Measurements from ENCODE around the gene TULP4.

Gene TULP4

DNA sequence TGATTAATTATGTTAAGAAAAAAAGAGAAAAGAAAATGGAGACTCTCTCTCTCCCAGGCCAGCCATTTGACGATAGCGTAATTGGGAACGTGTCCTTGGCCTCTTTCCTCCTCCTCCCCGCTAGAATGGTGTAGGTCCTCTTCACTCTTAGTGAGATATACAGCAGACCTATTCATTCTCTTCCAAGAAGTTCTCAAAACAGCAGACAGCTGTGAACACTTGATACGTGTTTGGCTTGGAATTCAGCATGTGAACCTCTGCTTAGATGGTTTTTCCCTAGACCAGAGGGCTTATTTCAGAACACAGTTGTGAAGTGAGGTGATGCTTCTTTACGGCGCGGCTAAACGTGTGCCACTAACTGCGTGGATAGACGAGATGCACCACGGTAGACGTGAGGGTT is 32.6 kb upstream of the TULP4 start:
- no peak for DNase-seq (ENCODE audit: low read depth, low spot score)
- H3K4me3 ChIP-seq (ENCODE audit: low read length): no peak overlapping the region
- no peaks in the 10 kb centered on the region for H3K9me3 ChIP-seq (ENCODE audit: control insufficient read depth, insufficient read depth, low read length)
- no CpG with 5 or more reads among the region's 13 CpGs for WGBS (ENCODE audit: insufficient coverage, insufficient read length)
- H3K36me3 ChIP-seq (ENCODE audit: control insufficient read depth, insufficient read depth, low read length): no peaks in the 10 kb centered on the region
- peaks cover 1% of the 10 kb centered on the region; the same call in 1 of the 2 replicates for H3K4me1 ChIP-seq (ENCODE audit: control insufficient read depth, insufficient read depth, low read length)
- no peak overlapping the region for H3K27ac ChIP-seq (ENCODE audit: low read length)
- H3K27me3 ChIP-seq (ENCODE audit: control insufficient read depth, insufficient read depth, low read length): no peaks in the 10 kb centered on the region

GRCh38 chr6:158283304-158283980 is 28.8 kb upstream of the TULP4 start:
- Histone ChIP-seq H3K4me1 (ENCODE audit: control insufficient read depth, insufficient read depth, low read length) (peaks cover 1% of the 10 kb centered on the region; the same call in 1 of the 2 replicates), H3K27me3 (ENCODE audit: control insufficient read depth, insufficient read depth, low read length) (no peaks in the 10 kb centered on the region), H3K9me3 (ENCODE audit: control insufficient read depth, insufficient read depth, low read length) (no peaks in the 10 kb centered on the region), H3K27ac (ENCODE audit: low read length) (no peak overlapping the region), H3K4me3 (ENCODE audit: low read length) (no peak overlapping the region), H3K36me3 (ENCODE audit: control insufficient read depth, insufficient read depth, low read length) (no peaks in the 10 kb centered on the region)
- no peak for DNase-seq (ENCODE audit: low read depth, low spot score)
- no CpG with 5 or more reads among the region's 4 CpGs for WGBS (ENCODE audit: insufficient coverage, insufficient read length)

DNA sequence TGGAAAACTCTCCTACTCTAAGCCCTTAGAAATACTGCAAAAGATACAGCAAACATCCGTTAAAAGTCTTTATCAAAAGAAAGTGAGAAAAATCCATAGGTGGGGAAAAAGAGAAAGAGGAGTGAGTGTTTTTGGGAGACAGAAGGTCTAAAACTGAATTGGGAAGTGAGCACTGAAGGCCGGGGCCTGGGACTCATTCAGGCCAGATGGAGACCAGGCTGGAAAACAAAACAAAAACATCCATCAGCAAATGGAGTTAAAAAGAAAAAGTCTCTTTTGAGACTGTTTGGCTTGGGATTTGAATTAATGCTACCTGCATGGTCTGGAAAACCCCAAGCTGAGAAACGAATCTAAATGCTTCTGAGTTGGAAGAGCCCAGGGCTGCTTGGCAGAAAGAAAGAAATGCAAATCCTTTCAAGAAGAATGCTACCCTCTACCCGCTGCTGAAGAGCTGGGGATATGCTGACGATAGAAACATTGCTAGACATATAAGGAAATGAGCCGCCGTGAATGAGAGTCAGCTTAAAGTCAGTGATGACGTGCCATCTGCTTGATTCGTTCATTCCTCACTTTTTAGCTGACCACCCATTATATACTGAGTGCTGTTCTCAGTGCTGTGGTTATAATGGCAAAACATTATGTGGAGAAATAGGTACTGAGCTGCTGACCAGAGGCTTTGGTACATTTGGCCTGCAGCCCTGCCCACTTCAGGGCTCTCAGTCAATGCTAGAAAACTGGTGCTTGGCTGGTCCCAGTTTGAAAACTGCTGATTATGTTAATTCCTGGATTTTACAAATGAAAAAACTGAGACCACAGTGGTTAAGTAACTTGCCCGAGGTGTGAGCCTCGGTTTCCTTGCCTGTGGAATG is 28.0 kb upstream of the TULP4 start:
- Histone ChIP-seq H3K9me3 (ENCODE audit: control insufficient read depth, insufficient read depth, low read length) (no peaks in the 10 kb centered on the region), H3K36me3 (ENCODE audit: control insufficient read depth, insufficient read depth, low read length) (no peaks in the 10 kb centered on the region), H3K27me3 (ENCODE audit: control insufficient read depth, insufficient read depth, low read length) (no peaks in the 10 kb centered on the region), H3K4me3 (ENCODE audit: low read length) (no peak overlapping the region), H3K4me1 (ENCODE audit: control insufficient read depth, insufficient read depth, low read length) (peaks cover 1% of the 10 kb centered on the region; the same call in 1 of the 2 replicates), H3K27ac (ENCODE audit: low read length) (no peak overlapping the region)
- no CpG with 5 or more reads among the region's 11 CpGs for WGBS (ENCODE audit: insufficient coverage, insufficient read length)
- DNase-seq (ENCODE audit: low read depth, low spot score): no peak

- peaks cover 1% of the 10 kb centered on the region; the same call in 1 of the 2 replicates for H3K4me1 ChIP-seq (ENCODE audit: control insufficient read depth, insufficient read depth, low read length)
- no peak overlapping the region for H3K27ac ChIP-seq (ENCODE audit: low read length)
- no peaks in the 10 kb centered on the region for H3K36me3 ChIP-seq (ENCODE audit: control insufficient read depth, insufficient read depth, low read length)
- no peak for DNase-seq (ENCODE audit: low read depth, low spot score)
- no peaks in the 10 kb centered on the region for H3K9me3 ChIP-seq (ENCODE audit: control insufficient read depth, insufficient read depth, low read length)
- no peak overlapping the region for H3K4me3 ChIP-seq (ENCODE audit: low read length)
- WGBS (ENCODE audit: insufficient coverage, insufficient read length): no CpG with 5 or more reads among the region's 6 CpGs
- H3K27me3 ChIP-seq (ENCODE audit: control insufficient read depth, insufficient read depth, low read length): no peaks in the 10 kb centered on the region
These were observed 27.2 kb upstream of the TULP4 start for GRCh38 chr6:158284876-158285655.

GRCh38 chr6:158285656-158286021 is 26.6 kb upstream of the TULP4 start:
- DNase-seq (ENCODE audit: low read depth, low spot score): no peak
- Histone ChIP-seq H3K9me3 (ENCODE audit: control insufficient read depth, insufficient read depth, low read length) (no peaks in the 10 kb centered on the region), H3K27me3 (ENCODE audit: control insufficient read depth, insufficient read depth, low read length) (no peaks in the 10 kb centered on the region), H3K4me3 (ENCODE audit: low read length) (no peak overlapping the region), H3K36me3 (ENCODE audit: control insufficient read depth, insufficient read depth, low read length) (no peaks in the 10 kb centered on the region), H3K27ac (ENCODE audit: low read length) (no peak overlapping the region), H3K4me1 (ENCODE audit: control insufficient read depth, insufficient read depth, low read length) (peaks cover 1% of the 10 kb centered on the region; the same call in 1 of the 2 replicates)
- WGBS (ENCODE audit: insufficient coverage, insufficient read length): no CpG with 5 or more reads among the region's 5 CpGs

DNA sequence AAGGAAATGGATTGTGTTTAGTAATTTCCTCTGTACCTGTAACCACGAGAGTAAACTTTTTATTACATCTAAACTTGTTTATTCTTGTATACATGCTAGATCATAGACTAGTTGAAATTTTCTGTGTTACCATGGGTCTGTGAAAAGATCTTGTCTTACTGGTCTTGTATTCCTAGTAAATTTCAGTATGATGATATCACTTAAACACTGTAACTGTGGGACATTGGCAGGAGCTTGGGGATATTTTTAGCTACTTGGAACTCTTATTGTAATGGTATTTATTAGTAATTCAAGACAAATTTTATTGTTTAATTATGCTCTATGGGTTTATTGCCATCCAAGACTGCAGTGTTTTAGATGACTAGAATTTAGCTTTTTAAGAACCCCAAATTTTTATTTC is 25.9 kb upstream of the TULP4 start:
- H3K27ac ChIP-seq (ENCODE audit: low read length): no peak overlapping the region
- no peak overlapping the region for H3K4me3 ChIP-seq (ENCODE audit: low read length)
- no CpG with 5 or more reads among the region's 1 CpG for WGBS (ENCODE audit: insufficient coverage, insufficient read length)
- H3K27me3 ChIP-seq (ENCODE audit: control insufficient read depth, insufficient read depth, low read length): no peaks in the 10 kb centered on the region
- H3K9me3 ChIP-seq (ENCODE audit: control insufficient read depth, insufficient read depth, low read length): no peaks in the 10 kb centered on the region
- H3K36me3 ChIP-seq (ENCODE audit: control insufficient read depth, insufficient read depth, low read length): no peaks in the 10 kb centered on the region
- peaks cover 1% of the 10 kb centered on the region; the same call in 1 of the 2 replicates for H3K4me1 ChIP-seq (ENCODE audit: control insufficient read depth, insufficient read depth, low read length)
- no peak for DNase-seq (ENCODE audit: low read depth, low spot score)

DNA sequence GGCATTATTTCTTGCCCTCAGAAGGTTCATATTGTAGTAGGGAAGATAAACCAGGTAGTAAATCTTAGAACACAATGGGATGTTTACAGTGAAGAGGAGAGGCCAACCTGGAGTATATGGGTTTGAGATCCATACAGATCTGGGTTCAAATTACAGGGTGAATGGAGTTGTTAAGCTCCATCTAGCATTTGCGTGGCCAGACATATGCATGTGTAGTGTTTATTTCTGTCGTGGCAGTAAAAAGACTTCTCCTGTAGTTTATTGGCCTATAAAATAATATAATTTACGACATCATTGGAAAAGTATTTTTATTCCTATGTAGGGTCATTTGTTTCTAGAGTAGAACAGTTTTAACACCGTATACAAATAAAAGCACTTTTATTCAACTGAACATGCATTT is 25.2 kb upstream of the TULP4 start:
- no CpG with 5 or more reads among the region's 4 CpGs for WGBS (ENCODE audit: insufficient coverage, insufficient read length)
- no peak overlapping the region for H3K27ac ChIP-seq (ENCODE audit: low read length)
- DNase-seq (ENCODE audit: low read depth, low spot score): no peak
- H3K9me3 ChIP-seq (ENCODE audit: control insufficient read depth, insufficient read depth, low read length): no peaks in the 10 kb centered on the region
- peaks cover 1% of the 10 kb centered on the region; the same call in 1 of the 2 replicates for H3K4me1 ChIP-seq (ENCODE audit: control insufficient read depth, insufficient read depth, low read length)
- no peaks in the 10 kb centered on the region for H3K27me3 ChIP-seq (ENCODE audit: control insufficient read depth, insufficient read depth, low read length)
- H3K4me3 ChIP-seq (ENCODE audit: low read length): no peak overlapping the region
- no peaks in the 10 kb centered on the region for H3K36me3 ChIP-seq (ENCODE audit: control insufficient read depth, insufficient read depth, low read length)

- H3K27ac ChIP-seq (ENCODE audit: low read length): no peak overlapping the region
- H3K4me3 ChIP-seq (ENCODE audit: low read length): no peak overlapping the region
- no peaks in the 10 kb centered on the region for H3K4me1 ChIP-seq (ENCODE audit: control insufficient read depth, insufficient read depth, low read length)
- peaks cover 2% of the 10 kb centered on the region; the same call in 1 of the 2 replicates for H3K36me3 ChIP-seq (ENCODE audit: control insufficient read depth, insufficient read depth, low read length)
- no peak for DNase-seq (ENCODE audit: low read depth, low spot score)
- WGBS (ENCODE audit: insufficient coverage, insufficient read length): no CpG with 5 or more reads among the region's 3 CpGs
- H3K27me3 ChIP-seq (ENCODE audit: control insufficient read depth, insufficient read depth, low read length): no peaks in the 10 kb centered on the region
- H3K9me3 ChIP-seq (ENCODE audit: control insufficient read depth, insufficient read depth, low read length): no peaks in the 10 kb centered on the region; the same call in 1 of the 2 replicates
These were observed 22.2 kb upstream of the TULP4 start for GRCh38 chr6:158290040-158290439.

GRCh38 chr6:158290659-158291058 is 21.6 kb upstream of the TULP4 start:
- no peaks in the 10 kb centered on the region; the same call in 1 of the 2 replicates for H3K9me3 ChIP-seq (ENCODE audit: control insufficient read depth, insufficient read depth, low read length)
- no CpG with 5 or more reads among the region's 3 CpGs for WGBS (ENCODE audit: insufficient coverage, insufficient read length)
- peaks cover 2% of the 10 kb centered on the region; the same call in 1 of the 2 replicates for H3K36me3 ChIP-seq (ENCODE audit: control insufficient read depth, insufficient read depth, low read length)
- H3K4me1 ChIP-seq (ENCODE audit: control insufficient read depth, insufficient read depth, low read length): no peaks in the 10 kb centered on the region
- H3K27ac ChIP-seq (ENCODE audit: low read length): no peak overlapping the region
- H3K27me3 ChIP-seq (ENCODE audit: control insufficient read depth, insufficient read depth, low read length): no peaks in the 10 kb centered on the region
- H3K4me3 ChIP-seq (ENCODE audit: low read length): no peak overlapping the region
- DNase-seq (ENCODE audit: low read depth, low spot score): no peak

GRCh38 chr6:158292016-158292415 is 20.2 kb upstream of the TULP4 start:
- DNase-seq (ENCODE audit: low read depth, low spot score): no peak
- no peaks in the 10 kb centered on the region for H3K4me1 ChIP-seq (ENCODE audit: control insufficient read depth, insufficient read depth, low read length)
- no peak overlapping the region for H3K4me3 ChIP-seq (ENCODE audit: low read length)

More at GRCh38 chr6:158292016-158292415, 20.2 kb upstream of the TULP4 start:
- no peaks in the 10 kb centered on the region; the same call in 1 of the 2 replicates for H3K9me3 ChIP-seq (ENCODE audit: control insufficient read depth, insufficient read depth, low read length)
- H3K36me3 ChIP-seq (ENCODE audit: control insufficient read depth, insufficient read depth, low read length): peaks cover 2% of the 10 kb centered on the region; the same call in 1 of the 2 replicates
- H3K27ac ChIP-seq (ENCODE audit: low read length): no peak overlapping the region
- H3K27me3 ChIP-seq (ENCODE audit: control insufficient read depth, insufficient read depth, low read length): no peaks in the 10 kb centered on the region
- WGBS (ENCODE audit: insufficient coverage, insufficient read length): no CpG with 5 or more reads among the region's 3 CpGs

All from iPS DF 6.9 (cell line).